HG03442 (cell line): Measurements from ENCODE around the gene LGR6.

Source experiments
- ATAC-seq: cut with Tn5 transposase; IDR thresholded peaks from one replicate; pipeline ENCODE4 v1.9.1; 2021; ENCODE audit warnings: mild to moderate bottlenecking, moderate library complexity; ENCODE audit not compliant: unreplicated experiment

The LGR6 gene

DNA sequence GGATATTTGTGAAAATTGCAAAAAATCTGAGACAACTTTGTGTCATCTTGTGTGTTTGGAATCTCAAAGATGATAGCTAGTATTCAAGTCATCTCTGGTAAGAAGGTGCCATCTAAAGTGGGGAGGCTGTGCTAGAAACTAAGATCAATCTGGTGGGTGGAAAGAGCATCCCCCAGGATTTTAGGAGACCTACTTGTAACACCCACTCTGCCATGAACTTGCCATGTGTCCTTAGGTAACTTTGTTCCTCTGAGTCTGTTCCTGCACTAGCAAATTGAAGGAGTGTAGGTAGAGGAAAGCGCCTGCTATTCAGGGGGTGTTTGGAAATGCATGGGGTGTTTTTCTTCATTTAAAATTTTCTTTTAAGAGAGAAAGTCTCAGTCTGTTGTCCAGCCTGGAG is 24.4 kb downstream of the LGR6 start:
- ATAC-seq: no peak

DNA sequence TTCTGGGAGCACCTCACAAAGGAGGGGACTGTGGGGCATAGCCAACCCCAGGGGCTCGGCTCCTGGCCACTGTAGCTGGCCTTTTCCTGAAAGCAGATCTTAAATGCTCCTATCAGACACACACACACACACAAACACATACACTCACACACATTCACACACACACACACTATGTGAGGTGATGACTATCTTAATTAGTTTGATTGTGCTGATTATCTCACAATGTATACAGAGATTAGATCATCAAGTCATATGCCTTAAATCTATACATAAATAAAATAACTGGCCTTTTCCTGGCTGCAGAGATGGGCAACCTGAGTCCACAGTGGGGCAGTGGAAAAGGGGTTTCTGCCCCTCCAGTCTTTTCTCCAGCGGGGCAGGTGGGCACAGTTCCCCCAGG is 27.1 kb downstream of the LGR6 start:
- ATAC-seq: no peak

DNA sequence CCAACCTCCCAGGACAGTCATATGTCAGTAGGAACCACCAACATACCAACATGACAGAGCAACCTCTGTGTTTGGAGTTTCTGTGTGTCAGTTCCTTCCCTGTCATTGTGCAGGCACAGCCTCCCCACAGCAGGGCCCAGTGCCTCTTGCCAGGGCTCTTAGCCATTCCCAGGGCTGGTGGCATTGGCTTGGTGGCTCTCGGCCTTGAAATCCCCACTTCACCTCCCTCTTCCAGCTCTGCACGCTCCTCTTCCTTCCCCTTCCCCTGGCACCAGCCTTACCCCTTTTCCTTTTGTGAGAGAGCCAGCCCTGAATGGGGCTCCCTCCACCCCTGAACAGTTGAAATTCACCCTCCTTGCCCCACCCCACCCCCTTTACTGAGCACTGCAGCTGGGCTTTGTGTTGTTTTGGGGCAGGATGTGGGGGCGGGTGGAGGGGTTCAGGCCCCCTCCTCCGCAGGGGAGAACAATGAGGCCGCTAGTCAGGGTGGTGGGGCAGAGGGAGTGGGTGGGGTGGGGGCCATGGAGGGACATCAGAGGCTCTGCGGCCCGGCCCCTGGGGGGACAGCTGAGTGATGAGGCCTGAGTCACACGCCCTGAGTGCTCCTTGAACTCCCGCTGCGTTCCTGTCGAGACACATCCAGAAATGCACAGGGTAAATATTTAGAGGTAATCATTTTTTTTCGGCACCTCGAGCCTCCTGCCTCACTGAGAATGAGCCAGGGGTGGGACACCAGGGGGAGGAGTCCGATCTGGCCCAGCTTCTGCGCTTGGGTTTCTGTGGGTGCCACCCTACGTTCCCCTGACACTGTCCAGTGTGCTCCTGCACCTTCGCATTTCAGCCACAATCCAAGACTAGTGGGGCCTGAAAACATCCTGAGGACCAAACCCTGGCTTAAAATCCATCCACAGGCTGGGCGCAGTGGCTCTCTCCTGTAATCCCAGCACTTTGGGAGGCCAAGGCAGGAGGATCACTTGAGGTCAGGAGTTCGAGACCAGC is 28.6 kb downstream of the LGR6 start:
- ATAC-seq: no peak

DNA sequence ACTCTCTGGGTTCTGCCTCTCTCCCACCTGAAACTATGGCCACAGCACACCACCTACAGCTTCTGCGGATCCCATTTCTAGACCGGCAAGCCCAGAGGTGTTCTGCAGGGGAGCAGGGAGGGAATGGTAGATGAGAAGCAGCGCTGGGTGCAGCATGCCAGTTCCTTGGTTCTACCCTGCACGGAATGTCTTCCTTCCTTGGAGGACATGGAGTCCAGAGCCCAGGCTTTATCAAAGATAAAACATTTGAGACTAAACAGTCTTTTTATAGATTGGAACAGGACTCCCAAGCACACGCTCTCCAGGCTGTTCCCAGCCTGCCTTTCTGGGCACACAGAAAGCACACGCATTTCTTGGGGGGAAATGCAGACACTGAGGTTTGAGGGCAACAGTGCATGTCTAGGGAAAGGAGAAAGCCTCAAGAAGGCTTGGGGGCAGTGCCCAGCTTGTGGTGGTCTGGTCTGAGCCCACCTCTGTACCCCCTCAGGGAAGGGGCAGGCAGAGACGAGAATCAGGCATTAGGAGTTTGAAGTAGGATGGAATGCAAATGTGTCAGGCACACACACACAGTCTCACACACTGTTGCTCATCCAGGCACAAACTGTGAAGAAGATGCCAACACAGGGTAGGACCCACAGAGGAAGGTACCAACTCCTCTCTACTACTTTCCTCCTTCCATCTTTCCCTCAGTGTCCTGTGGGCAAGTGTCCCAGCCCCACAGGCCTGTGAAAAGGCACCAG is 29.7 kb downstream of the LGR6 start:
- ATAC-seq: no peak

DNA sequence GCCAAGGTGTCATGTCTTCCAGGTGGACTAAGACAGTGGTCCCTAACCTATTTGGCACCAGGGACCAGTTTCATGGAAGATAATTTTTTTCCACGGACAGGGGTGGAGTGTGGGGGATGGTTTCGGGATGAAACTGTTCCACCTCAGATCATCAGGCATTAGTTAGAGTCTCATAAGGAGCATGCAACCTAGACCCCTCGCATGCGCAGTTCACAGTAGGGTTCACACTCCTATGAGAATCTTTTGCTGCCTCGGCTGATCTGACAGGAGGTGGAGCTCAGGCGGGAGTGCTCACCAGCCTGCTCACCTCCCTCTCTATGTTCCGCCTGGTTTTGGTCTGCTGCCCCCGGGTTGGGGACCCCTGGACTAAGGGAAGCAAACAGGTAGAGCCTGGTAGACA is 30.9 kb downstream of the LGR6 start:
- no peak for ATAC-seq

DNA sequence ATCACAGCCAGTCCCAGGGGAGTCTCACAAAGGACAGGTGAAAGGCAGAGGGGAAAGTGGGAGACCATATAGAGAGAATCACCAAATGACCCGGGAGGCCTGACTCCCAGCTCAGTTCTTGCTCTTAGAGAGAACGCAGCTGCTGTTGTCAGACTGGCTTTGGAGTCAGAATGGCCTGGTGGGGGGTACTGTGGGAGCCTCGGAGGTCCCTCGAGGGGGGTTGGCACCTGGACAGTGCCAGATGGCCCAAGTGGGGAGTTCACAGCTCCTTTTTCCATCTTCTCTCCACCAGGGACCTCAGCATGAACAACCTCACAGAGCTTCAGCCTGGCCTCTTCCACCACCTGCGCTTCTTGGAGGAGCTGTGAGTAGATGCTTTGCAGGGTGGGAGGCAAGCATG is 31.5 kb downstream of the LGR6 start:
- no peak for ATAC-seq

DNA sequence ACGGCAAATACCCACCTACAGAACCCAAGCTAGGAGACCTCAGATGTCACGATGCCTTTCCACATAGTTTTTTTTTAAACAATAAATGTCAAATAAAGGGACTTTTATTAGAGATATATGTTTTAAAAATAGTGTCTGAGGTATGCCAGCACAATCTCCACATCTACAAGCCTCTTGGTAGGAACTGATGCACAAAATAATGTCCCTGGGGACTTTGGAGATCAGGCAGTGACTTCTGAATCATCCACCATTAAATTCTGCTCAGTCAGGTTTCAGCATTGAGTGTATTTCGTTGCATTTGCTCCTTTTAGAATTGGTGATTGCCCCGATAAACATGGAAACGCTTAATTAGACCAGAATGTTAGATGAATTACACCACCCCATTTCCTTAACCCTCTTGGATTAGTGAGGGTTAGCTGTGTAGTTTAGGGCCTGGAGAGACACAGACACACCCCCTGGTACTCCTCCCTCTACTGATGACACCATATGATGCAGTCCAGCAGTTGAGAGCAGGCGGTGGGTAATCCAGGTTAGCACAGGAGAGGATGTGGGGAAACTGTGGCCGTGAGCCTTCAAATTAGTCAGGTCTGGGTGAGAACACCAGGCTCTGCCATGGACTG is 33.6 kb downstream of the LGR6 start:
- ATAC-seq: no peak

DNA sequence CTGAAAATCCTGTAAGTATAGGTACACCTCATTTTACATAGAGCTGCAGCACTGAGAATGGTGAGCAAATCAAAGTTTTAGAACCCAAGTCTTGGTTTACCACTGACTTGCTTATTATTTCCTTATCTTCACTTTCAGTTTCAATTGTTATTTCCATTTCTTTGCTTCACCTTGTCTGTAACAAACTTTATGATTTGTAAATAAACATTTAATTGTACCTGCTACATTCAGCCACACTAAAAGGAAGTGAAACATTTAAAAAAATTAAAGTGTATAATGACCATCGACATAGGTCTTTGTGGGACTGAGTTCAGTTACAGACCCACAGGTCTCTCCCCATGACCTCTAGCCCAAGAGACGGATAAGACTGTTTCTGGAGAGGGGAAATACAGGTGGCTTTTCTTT is 34.4 kb downstream of the LGR6 start:
- ATAC-seq: no peak

DNA sequence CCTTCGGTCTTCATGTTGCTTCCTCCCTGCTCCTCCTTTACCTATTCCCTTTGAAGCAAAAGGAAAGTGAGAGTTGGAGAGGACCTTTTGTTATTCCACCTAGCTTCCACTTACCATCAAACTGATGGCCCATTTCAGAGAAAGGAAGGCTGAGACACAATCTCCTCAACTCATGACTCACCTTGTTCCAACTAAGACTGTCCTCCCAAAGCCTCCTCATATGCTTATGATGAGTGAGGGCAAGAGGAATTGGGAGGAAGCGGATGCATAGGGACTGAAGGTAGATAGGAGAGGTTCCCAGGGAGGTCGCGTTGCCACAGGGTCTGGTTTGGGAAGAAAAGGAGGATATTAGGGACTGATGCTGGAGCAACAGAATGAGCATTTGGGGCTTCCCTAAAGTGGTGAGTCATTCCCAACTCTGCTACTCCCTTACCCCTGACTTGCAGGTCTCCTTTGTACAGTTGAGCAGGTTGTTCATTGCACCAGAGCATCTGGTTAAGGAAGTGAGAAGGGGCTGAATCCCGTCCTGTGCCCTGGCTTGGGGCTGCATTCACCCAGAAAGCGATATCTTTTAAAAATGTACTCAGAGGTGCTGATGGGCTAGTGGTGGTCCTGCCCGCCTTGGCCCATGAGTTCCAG is 35.0 kb downstream of the LGR6 start:
- no peak for ATAC-seq

DNA sequence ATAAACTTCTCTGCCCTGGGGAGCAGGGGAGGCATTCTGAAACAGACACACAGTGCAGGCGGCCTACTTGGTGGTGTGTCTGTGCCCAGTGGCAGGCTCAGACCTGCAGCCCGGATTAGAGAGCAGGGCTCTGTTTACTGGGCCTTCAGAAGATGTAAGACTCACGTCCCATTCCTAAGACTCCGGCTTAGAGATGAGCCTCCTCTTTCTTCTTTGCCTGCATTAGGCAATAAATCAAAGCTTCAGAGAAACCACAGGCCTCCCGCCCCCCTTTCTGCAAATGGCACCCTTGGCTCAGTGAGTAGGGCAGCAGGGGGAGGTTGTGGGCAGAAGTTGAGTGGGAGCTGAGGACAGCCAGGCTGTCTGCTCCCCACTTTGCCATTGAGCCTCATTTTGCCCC is 35.8 kb downstream of the LGR6 start:
- no peak for ATAC-seq

DNA sequence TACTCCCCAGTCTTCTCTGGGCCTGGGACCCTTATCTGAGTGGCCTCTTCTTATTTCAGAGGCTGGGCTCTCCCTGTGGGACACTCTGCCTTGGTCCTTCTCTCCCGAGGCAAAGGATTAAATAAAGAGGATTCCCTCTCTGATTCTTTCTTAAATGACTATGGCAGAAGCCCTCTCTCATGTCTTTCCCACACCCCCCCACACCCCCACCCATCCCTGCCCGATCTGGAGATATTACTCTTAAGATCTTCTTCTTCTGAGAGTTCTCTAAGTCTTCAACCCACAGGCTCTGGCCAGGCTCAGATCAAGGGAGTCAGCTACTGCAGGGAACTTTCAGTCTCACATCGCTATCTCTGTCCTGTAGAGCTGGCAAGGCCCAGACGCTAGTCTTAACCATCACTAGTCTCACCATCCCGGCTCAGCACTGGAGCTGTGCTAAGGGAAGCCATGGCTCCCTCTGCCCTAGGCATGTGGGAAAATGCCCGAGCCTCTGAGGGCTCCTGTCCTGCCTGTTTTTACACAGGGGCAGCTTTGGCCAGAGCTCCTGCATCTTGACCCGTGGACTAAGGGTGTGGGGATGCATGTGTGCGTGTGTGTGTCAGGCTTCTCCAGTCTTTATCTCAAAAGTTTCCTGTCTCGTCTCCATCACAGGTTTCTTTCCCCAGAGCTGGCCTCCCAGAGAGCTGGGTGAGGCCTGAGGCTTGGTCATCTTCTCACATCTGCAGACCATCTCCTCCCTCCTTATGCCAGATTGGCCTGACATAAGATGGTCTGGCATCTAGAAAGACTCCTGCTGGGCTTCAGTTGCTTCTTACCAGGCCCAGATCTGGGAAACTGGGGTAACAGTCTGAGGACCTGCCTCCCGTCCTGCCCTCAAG is 36.7 kb downstream of the LGR6 start:
- no peak for ATAC-seq

DNA sequence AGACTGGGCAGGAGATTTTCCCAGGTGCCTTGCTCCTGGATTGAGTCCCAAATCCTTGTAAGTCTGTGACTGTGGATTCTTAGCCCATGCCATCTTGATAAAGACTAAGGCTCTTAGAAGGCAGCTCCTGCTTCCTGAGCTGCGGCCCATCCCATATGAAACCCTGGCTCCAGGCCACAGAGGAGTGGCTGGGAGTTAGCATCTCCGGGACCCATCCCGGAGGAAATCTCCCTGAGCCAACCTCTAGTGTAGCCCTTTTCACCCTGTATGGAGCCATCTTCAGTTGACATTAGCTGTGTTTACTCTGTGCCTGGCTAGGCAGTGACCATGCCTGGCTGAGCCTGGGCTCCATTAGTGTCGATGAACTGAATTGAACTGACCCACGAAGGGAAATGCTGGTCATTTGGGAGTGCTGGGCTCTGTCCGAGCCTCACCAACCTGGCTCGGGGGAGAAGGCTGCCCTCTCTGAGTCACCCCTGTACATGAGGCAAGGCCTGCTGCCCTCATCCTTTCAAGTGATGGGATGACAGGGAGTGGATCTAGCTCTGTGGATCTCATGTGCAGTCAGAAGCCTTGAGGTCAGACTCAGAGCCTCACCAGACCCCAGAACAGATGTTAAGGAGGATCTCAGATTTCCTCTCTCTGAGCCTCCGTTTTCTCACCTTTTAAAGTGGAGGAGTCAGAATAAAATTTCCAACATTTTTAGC is 37.5 kb downstream of the LGR6 start:
- no peak for ATAC-seq

DNA sequence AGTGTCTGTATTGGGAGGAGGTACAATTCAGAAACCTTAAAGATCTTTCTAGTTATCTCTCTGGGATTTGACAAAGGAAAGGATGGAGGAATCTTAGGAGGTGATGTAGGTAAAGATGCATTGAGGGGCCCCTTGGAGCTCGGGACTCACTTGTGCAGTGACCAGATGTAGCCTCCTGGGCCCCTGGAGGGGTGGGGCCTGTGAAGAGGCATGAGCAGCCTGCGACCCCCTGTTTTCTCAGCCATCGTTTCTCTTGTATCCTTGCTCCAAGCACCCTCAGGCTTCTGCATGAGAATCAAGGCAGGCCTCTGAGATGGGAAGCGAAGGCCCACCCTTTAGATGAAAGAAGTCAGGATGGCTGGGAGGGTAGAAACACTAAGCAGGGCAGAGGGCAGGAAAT is 39.6 kb downstream of the LGR6 start:
- ATAC-seq: no peak

DNA sequence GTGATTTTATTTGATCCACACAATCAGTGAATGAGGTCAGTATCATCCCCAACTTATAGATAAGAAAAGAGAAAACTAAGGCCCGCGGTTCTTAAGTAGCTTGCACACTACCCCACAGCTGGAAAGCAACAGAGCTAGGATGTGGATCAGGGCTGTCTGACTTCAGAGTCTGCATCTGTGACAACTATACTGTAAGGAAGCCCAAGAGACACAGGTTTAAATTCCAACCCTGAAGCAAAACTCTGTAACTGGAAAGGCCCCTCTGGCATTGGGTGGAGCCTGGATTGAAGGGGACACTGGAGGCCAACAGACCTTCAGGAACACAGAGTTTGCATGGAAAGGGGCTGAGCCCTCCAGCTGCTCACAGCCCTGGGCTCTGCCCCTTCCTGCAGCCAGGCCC is 40.2 kb downstream of the LGR6 start:
- ATAC-seq: no peak

DNA sequence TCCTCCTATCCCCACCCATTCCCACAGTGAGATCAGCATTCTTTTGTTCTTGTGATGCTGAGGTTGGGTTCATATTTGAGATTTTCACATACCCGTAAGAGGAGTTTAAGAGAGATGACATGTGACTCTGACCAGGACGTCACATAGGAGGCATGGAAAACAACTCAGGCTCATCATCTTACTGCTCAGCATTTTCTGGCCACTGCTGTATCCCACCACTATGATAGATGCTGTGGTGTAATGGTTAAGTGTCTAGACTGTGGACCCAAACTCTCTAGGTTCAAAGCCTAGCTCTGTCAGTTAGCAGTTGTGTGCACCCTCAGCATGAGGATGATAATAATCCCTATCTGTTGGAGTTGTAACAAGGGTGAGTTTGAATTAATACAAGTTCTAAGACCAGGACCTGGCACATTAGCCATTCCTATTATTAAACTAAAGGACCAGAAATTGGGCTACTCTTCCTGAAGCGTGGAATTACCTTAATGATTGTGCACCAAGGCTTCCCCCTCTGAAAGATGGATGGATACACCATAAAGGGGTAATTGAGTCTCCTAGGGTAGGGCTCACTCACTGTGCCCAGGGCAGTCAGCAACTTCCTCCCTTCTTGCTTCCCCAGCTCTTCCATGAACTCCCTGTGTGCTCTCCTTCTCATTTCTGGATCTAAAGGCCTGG is 40.9 kb downstream of the LGR6 start:
- ATAC-seq: no peak

DNA sequence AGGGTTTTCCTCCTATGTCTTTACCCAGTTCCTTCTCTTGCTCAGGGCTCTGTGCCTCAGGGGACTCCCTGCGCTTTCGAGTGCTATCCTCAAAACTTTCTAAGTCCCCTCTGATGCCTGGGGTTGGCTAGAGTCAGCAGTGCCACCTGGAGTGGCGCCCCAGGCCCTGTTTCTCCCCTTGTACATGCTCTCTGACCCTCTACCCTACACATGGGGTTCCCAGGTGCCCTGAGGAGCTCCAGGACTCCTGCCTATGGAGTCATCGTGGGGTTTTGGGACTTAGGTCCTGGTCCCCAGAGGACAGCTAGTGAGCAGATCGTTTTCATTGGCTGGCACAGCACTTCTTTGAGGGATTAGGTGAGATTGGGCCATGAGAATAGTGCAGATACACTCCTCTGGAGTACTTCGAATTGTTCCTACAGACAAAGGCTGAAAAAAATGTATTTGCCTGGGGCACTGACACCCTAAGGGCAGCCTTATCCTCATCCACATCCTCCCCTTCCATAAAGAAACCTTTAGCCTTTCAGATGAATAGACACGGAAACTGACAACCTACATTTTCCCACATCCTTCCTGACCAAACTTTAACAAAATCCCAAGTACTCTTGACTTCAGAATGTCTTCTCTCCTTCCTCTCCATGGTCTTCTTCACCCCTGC is 41.5 kb downstream of the LGR6 start:
- no peak for ATAC-seq

DNA sequence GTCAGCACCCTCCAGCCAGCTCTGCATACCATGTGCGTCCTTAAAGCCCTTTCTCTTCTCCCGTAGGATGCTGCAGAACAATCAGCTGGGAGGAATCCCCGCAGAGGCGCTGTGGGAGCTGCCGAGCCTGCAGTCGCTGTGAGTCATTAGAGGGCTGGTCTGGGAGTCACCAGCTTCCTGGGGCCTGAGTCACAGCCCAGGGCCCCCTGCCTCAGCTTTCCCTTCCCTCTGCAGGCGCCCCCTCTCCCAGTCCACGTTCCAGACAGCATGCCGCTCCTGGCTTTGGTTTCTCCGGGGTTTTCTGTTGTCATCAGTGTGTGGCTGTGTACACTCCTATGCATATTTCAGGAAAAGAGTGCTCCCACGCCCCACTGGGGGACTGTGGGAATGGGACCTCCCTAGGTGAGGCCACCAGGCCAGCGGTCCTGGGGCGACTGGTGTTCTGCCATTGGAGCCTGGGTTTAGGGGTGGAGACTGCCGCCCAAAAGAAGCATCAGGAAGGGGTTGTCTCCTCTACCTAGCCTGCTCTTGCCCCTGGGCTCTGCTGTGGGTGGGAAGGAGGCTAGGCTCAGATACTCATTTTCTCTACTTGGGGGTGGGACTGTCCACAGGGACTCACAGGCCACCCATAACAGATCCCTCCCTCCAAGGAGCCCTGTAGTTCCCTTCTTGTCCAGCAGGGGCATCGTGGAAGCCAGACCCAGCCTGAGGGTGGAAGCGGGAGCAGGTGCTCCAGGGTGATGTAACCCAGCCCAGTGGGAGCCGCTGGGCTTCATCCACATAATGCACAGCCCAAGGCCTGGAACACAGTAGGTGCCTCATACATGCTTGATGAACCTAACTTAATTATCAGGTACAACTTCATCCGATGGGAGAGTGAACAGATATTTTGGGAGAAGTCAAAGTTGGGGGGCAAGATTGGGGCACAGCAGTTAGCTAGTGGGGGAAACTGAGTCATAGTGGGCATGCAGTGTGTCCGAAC is 42.5 kb downstream of the LGR6 start:
- ATAC-seq: no peak
